HG02759 (cell line): ENCODE data around the gene MYO1F.
"Not testable (repeated sequence)": the region's sequence is repeated elsewhere in the genome, so short reads cannot be mapped to it uniquely, and the experiment has no call there.

Experiments
- ATAC-seq: cut with Tn5 transposase; IDR thresholded peaks from one replicate; pipeline ENCODE4 v1.9.1; 2021; ENCODE audit warnings: mild to moderate bottlenecking, moderate library complexity; ENCODE audit not compliant: unreplicated experiment

Gene MYO1F

GRCh38 chr19:8577247-8577646 is at the start of gene MYO1F:
MYO1F (minus strand) TSS chr19:8577442; CDS start chr19:8577309, 133 bp downstream.
- ATAC-seq, result no peak

GRCh38 chr19:8626842-8627241 is 49.6 kb upstream of the MYO1F start:
- ATAC-seq, result no peak

GRCh38 chr19:8622886-8623285 is 45.6 kb upstream of the MYO1F start:
- not testable (repeated sequence) for ATAC-seq

GRCh38 chr19:8618751-8619150 is 41.5 kb upstream of the MYO1F start:
- no peak for ATAC-seq

- ATAC-seq, result no peak
These were observed 40.7 kb upstream of the MYO1F start for GRCh38 chr19:8617984-8618383.

GRCh38 chr19:8617325-8617724 is 40.1 kb upstream of the MYO1F start:
- ATAC-seq, result not testable (repeated sequence)

- no peak for ATAC-seq
These were observed 39.6 kb upstream of the MYO1F start for GRCh38 chr19:8616861-8617260.

GRCh38 chr19:8615813-8616596 is 38.8 kb upstream of the MYO1F start:
- ATAC-seq, result no peak

- no peak for ATAC-seq
These were observed 37.8 kb upstream of the MYO1F start for GRCh38 chr19:8615024-8615423.

GRCh38 chr19:8614455-8614854 is 37.2 kb upstream of the MYO1F start:
- no peak for ATAC-seq

GRCh38 chr19:8612807-8613171 is 35.5 kb upstream of the MYO1F start:
- no peak for ATAC-seq

GRCh38 chr19:8611877-8612806 is 34.9 kb upstream of the MYO1F start:
- ATAC-seq, result no peak

- no peak for ATAC-seq
These were observed 34.2 kb upstream of the MYO1F start for GRCh38 chr19:8611391-8611876.

GRCh38 chr19:8610936-8611300 is 33.7 kb upstream of the MYO1F start:
- ATAC-seq, result no peak

- ATAC-seq, result no peak
These were observed 33.0 kb upstream of the MYO1F start, which contains the start of gene ADAMTS10 for GRCh38 chr19:8610041-8610935. ADAMTS10 (minus strand) TSS chr19:8610715; CDS start chr19:8605710, 5,005 bp downstream.

- ATAC-seq, result no peak
These were observed 32.2 kb upstream of the MYO1F start for GRCh38 chr19:8609279-8610040.

GRCh38 chr19:8608941-8609278 is 31.7 kb upstream of the MYO1F start:
- no peak for ATAC-seq

- ATAC-seq, result no peak
These were observed 30.1 kb upstream of the MYO1F start for GRCh38 chr19:8607386-8607785.

- ATAC-seq, result no peak
These were observed 28.3 kb upstream of the MYO1F start for GRCh38 chr19:8605514-8605913.

GRCh38 chr19:8601796-8602195 is 24.6 kb upstream of the MYO1F start:
- ATAC-seq, result no peak
